ENCODE results near the gene AURKA.

AURKA gene

DNA sequence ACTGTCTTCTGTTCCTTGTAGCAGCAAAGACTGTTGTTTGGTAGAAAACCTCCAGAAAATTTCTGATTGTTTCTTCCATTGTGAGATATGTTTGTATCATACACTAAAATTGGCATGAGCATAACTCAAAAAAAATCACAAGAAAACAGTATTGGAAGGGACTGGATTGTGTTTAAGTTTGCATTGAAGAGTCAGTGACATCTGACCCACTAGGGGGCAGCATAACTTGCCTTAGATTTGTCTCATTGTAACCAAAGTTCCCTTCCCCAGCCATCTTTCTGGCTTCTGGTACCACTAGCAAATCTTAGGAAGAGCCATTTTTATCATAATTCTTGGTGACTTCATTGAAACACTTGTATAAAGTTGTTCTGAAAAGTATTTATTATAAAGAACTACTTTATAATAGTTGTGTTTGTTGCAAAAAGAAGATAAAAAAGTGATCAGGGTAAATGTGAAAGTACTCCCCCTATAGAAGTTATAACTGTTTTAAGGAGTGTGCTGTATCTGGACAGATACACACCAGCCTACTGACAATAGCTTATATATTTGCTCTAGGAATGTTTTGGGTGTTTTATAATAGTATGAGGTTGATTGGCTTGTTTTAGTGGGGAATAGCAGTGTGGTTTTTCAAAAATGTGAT is 8.1 kb upstream of the AURKA start (continued):
- TF ChIP-seq, protein P1, sequence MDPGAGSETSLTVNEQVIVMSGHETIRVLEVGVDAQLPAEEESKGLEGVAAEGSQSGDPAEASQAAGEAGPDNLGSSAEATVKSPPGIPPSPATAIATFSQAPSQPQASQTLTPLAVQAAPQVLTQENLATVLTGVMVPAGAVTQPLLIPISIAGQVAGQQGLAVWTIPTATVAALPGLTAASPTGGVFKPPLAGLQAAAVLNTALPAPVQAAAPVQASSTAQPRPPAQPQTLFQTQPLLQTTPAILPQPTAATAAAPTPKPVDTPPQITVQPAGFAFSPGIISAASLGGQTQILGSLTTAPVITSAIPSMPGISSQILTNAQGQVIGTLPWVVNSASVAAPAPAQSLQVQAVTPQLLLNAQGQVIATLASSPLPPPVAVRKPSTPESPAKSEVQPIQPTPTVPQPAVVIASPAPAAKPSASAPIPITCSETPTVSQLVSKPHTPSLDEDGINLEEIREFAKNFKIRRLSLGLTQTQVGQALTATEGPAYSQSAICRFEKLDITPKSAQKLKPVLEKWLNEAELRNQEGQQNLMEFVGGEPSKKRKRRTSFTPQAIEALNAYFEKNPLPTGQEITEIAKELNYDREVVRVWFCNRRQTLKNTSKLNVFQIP (CRISPR knock-in tag; IDR thresholded peaks at IDR 0.05; ENCODE audit: borderline replicate concordance, low read depth), result no peak
- TF ChIP-seq, protein P2, sequence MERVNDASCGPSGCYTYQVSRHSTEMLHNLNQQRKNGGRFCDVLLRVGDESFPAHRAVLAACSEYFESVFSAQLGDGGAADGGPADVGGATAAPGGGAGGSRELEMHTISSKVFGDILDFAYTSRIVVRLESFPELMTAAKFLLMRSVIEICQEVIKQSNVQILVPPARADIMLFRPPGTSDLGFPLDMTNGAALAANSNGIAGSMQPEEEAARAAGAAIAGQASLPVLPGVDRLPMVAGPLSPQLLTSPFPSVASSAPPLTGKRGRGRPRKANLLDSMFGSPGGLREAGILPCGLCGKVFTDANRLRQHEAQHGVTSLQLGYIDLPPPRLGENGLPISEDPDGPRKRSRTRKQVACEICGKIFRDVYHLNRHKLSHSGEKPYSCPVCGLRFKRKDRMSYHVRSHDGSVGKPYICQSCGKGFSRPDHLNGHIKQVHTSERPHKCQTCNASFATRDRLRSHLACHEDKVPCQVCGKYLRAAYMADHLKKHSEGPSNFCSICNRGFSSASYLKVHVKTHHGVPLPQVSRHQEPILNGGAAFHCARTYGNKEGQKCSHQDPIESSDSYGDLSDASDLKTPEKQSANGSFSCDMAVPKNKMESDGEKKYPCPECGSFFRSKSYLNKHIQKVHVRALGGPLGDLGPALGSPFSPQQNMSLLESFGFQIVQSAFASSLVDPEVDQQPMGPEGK (CRISPR knock-in tag; IDR thresholded peaks at IDR 0.05; ENCODE audit: borderline replicate concordance), result no peak
- no peak for TF ChIP-seq TCF4 (CRISPR knock-in tag; IDR thresholded peaks at IDR 0.05; ENCODE audit: borderline replicate concordance)
- no peak for TF ChIP-seq ZNF565 (CRISPR knock-in tag; conservative IDR thresholded peaks at IDR 0.05; ENCODE audit: low read depth)
- no peak for TF ChIP-seq SNAI2 (CRISPR knock-in tag; IDR thresholded peaks at IDR 0.05)
- TF ChIP-seq ARNTL (CRISPR knock-in tag; IDR thresholded peaks at IDR 0.05; ENCODE audit: borderline replicate concordance, low read depth), result no peak
- TF ChIP-seq RARB (CRISPR knock-in tag; IDR thresholded peaks at IDR 0.05), result no peak
- TF ChIP-seq ESRRG (CRISPR knock-in tag; IDR thresholded peaks at IDR 0.05), result no peak

DNA sequence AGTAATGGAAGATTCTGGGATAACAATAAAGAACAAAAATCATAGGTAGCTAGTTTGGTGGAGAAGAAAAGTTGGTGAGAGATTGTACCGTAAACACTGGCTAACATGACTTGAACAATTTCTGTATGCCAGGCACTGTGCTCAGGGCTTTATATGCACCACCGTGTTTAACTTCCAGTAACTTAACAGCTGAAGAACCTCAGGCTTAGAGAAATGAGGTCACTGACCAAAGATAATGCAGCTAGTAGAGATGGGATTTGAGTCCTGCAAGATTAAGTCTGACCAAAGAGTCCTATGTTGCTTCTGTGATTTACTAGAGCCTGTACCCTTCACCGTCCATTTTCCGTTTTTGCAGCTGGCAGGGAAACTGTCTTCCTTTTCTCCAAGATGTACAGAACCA is 3.2 kb upstream of the AURKA start:
- no peak for ATAC-seq
- TF ChIP-seq ZNF565 (CRISPR knock-in tag; conservative IDR thresholded peaks at IDR 0.05; ENCODE audit: low read depth) (no peak), ZNF70 (CRISPR knock-in tag; IDR thresholded peaks at IDR 0.05) (no peak), ISL1 (CRISPR knock-in tag; IDR thresholded peaks at IDR 0.05) (no peak), ARNTL (CRISPR knock-in tag; IDR thresholded peaks at IDR 0.05; ENCODE audit: borderline replicate concordance, low read depth) (no peak), ESRRG (CRISPR knock-in tag; IDR thresholded peaks at IDR 0.05) (no peak), SNAI2 (CRISPR knock-in tag; IDR thresholded peaks at IDR 0.05) (no peak), OSR1 (CRISPR knock-in tag; IDR thresholded peaks at IDR 0.05) (no peak), ZFP30 (CRISPR knock-in tag; IDR thresholded peaks at IDR 0.05) (no peak), GLIS3 (CRISPR knock-in tag; IDR thresholded peaks at IDR 0.05) (no peak), ZFP3 (CRISPR knock-in tag; IDR thresholded peaks at IDR 0.05) (no peak), BACH2 (CRISPR knock-in tag; IDR thresholded peaks at IDR 0.05; ENCODE audit: borderline replicate concordance) (no peak), RARB (CRISPR knock-in tag; IDR thresholded peaks at IDR 0.05) (no peak), PPARA (CRISPR knock-in tag; IDR thresholded peaks at IDR 0.05; ENCODE audit: borderline replicate concordance) (no peak), CSDC2 (CRISPR knock-in tag; IDR thresholded peaks at IDR 0.05) (no peak)
- TF ChIP-seq, protein P1 (CRISPR knock-in tag; IDR thresholded peaks at IDR 0.05; ENCODE audit: borderline replicate concordance, low read depth), result no peak
- TF ChIP-seq, protein P3, sequence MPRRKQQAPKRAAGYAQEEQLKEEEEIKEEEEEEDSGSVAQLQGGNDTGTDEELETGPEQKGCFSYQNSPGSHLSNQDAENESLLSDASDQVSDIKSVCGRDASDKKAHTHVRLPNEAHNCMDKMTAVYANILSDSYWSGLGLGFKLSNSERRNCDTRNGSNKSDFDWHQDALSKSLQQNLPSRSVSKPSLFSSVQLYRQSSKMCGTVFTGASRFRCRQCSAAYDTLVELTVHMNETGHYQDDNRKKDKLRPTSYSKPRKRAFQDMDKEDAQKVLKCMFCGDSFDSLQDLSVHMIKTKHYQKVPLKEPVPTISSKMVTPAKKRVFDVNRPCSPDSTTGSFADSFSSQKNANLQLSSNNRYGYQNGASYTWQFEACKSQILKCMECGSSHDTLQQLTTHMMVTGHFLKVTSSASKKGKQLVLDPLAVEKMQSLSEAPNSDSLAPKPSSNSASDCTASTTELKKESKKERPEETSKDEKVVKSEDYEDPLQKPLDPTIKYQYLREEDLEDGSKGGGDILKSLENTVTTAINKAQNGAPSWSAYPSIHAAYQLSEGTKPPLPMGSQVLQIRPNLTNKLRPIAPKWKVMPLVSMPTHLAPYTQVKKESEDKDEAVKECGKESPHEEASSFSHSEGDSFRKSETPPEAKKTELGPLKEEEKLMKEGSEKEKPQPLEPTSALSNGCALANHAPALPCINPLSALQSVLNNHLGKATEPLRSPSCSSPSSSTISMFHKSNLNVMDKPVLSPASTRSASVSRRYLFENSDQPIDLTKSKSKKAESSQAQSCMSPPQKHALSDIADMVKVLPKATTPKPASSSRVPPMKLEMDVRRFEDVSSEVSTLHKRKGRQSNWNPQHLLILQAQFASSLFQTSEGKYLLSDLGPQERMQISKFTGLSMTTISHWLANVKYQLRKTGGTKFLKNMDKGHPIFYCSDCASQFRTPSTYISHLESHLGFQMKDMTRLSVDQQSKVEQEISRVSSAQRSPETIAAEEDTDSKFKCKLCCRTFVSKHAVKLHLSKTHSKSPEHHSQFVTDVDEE (CRISPR knock-in tag; IDR thresholded peaks at IDR 0.05), result no peak
- TF ChIP-seq, protein P4, sequence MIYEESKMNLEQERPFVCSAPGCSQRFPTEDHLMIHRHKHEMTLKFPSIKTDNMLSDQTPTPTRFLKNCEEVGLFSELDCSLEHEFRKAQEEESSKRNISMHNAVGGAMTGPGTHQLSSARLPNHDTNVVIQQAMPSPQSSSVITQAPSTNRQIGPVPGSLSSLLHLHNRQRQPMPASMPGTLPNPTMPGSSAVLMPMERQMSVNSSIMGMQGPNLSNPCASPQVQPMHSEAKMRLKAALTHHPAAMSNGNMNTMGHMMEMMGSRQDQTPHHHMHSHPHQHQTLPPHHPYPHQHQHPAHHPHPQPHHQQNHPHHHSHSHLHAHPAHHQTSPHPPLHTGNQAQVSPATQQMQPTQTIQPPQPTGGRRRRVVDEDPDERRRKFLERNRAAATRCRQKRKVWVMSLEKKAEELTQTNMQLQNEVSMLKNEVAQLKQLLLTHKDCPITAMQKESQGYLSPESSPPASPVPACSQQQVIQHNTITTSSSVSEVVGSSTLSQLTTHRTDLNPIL (CRISPR knock-in tag; IDR thresholded peaks at IDR 0.05; ENCODE audit: low read depth), result no peak

DNA sequence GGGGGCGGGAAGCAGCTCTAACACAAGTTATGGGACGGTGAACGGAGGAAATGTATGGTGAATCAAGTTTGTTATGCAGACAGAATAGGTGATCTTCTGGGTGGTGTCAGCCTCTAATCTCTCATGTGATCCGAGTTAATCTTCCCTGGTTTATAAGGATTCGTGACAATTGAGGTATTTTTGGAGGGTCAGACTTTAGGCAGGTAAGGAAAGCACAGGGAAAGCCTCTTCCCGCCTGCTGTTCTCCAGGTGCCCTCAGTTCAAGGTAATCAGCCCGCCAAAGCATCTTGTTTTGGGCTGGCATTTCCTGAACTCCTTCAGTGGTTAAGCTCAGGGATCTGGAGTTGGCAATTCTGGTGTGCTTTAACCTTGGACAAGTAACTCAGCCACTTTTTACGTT is 1.6 kb upstream of the AURKA start:
- TF ChIP-seq ZC3H10 (CRISPR knock-in tag; IDR thresholded peaks at IDR 0.05) (no peak), ZFP30 (CRISPR knock-in tag; IDR thresholded peaks at IDR 0.05) (no peak), ESRRG (CRISPR knock-in tag; IDR thresholded peaks at IDR 0.05) (no peak), ZNF70 (CRISPR knock-in tag; IDR thresholded peaks at IDR 0.05) (no peak), TOX (CRISPR knock-in tag; IDR thresholded peaks at IDR 0.05; ENCODE audit: borderline replicate concordance) (no peak)
- TF ChIP-seq, protein P2 (CRISPR knock-in tag; IDR thresholded peaks at IDR 0.05; ENCODE audit: borderline replicate concordance), result no peak
- TF ChIP-seq, protein P3 (CRISPR knock-in tag; IDR thresholded peaks at IDR 0.05), result no peak
- no peak for ATAC-seq

Data from SK-N-SH treated with all-trans-retinoic acid at 6 μM for 48 hours (cell line).